GM12878 (cell line): ENCODE data around the gene ANAPC10. TPM values are rescaled to one million over a fixed set of nuclear protein-coding genes. Genes with fewer than 3 reads are reported as not detected.

Experiments
- ATAC-seq: fragments of 200-7000 bp; cut with Tn5 transposase; 3 replicates; pipeline ENCODE4 v1.9.1; 2020; ENCODE audit warnings: mild to moderate bottlenecking, moderate library complexity
- BruUV-seq: library from RNA; stranded (reverse); fragments of 400-500 nt; replicated peaks from 2 replicates; lab custom pipeline; 2021; lab: Mats Ljungman, UMichigan
- CTCF ChIA-PET: fragments of 300-600 bp; sonication (Branson Sonifier 250); formaldehyde crosslinking; extraction: SDS; loops from one replicate; lab custom pipeline; 2021; ENCODE audit warnings: inconsistent platforms; lab: Yijun Ruan, JAX
- POLR2A ChIA-PET: fragments of 350-600 bp; formaldehyde crosslinking; extraction: SDS; loops from one replicate; lab custom pipeline; 2021; ENCODE audit warnings: inconsistent platforms; lab: Charles Lee
- RAD21 ChIA-PET: fragments of 300-600 bp; sonication (Branson Sonifier 250); formaldehyde crosslinking; loops from one replicate; lab custom pipeline; 2023; ENCODE audit warnings: antibody characterized with exemption; ENCODE audit not compliant: unreplicated experiment; lab: Charles Lee
- SMC1A ChIA-PET: fragments of 300-600 bp; sonication (Branson Sonifier 250); formaldehyde crosslinking; loops from one replicate; lab custom pipeline; 2023; ENCODE audit not compliant: unreplicated experiment, uncharacterized antibody; lab: Charles Lee
- DNase-seq: peaks from one replicate; pipeline ENCODE4 v3.0.0-alpha.2; 2011; ENCODE audit warnings: low read depth, low spot score
- FAIRE-seq: peaks from 3 replicates; lab custom pipeline; 2011; peaks lifted over from hg19 to GRCh38; lab: Jason Lieb, UNC
- H2AFZ ChIP-seq: 2 replicates; pipeline ENCODE4 v1.6.0; 2011; ENCODE audit warnings: low read depth, low read length, control low read depth; ENCODE audit not compliant: control insufficient read depth
- H3K27ac ChIP-seq: 2 replicates; pipeline ENCODE4 v1.5.1; 2011; ENCODE audit warnings: control low read depth; ENCODE audit not compliant: control insufficient read depth, insufficient read depth
- H3K27me3 ChIP-seq, 2 experiments: replicated peaks in 1 of 2; 2 replicates each; pipeline versions ENCODE4 v1.6.0 to v1.6.1; 2011; ENCODE audit warnings: low read length in 1 of 2; ENCODE audit not compliant: control insufficient read depth in 2 of 2, insufficient read depth in 2 of 2
- H3K36me3 ChIP-seq, 2 experiments: 2 replicates each; pipeline ENCODE4 v1.5.1; 2011; ENCODE audit warnings: low read length in 1 of 2; ENCODE audit not compliant: control insufficient read depth in 2 of 2, insufficient read depth in 2 of 2
- H3K4me1 ChIP-seq: 2 replicates; pipeline ENCODE4 v1.6.1; 2011; ENCODE audit warnings: mild to moderate bottlenecking, low read length, moderate library complexity, mixed read lengths; ENCODE audit not compliant: control insufficient read depth, insufficient read depth
- H3K4me2 ChIP-seq: 2 replicates; pipeline ENCODE4 v1.6.0; 2011; ENCODE audit warnings: control low read depth; ENCODE audit not compliant: control insufficient read depth, insufficient read depth
- H3K4me3 ChIP-seq: fragments of 200-600 bp; sonication (generic); 2 replicates; pipeline ENCODE4 v1.5.1; 2016
- H3K79me2 ChIP-seq: 2 replicates; pipeline ENCODE4 v1.6.0; 2011; ENCODE audit warnings: low read length; ENCODE audit not compliant: control insufficient read depth, insufficient read depth
- H3K9ac ChIP-seq: 2 replicates; pipeline ENCODE4 v1.8.0; 2011; ENCODE audit warnings: low read length, control low read depth, mixed read lengths; ENCODE audit not compliant: control insufficient read depth, insufficient read depth
- H3K9me3 ChIP-seq: replicated peaks from 3 replicates; pipeline ENCODE4 v1.5.1; 2011; ENCODE audit warnings: mild to moderate bottlenecking, low read length; ENCODE audit not compliant: control insufficient read depth, insufficient read depth
- H4K20me1 ChIP-seq: 2 replicates; pipeline ENCODE4 v1.6.0; 2011; ENCODE audit not compliant: control insufficient read depth, insufficient read depth
- BMI1 ChIP-seq: fragments of 450-650 bp; IDR thresholded peaks from 2 replicates; pipeline ENCODE4 v1.6.1; 2016; ENCODE audit warnings: mild to moderate bottlenecking, moderate library complexity, borderline replicate concordance
- BRCA1 ChIP-seq: IDR thresholded peaks from 2 replicates; pipeline ENCODE4 v1.6.1; 2011; ENCODE audit warnings: low read depth, low read length, improper control_type of control experiment
- IKZF1 ChIP-seq: fragments of 450-650 bp; conservative IDR thresholded peaks from 2 replicates; pipeline ENCODE4 v1.6.1; 2017; ENCODE audit warnings: antibody characterized with exemption, mild to moderate bottlenecking
- MXI1 ChIP-seq: fragments of 150-350 bp; IDR thresholded peaks from 2 replicates; pipeline ENCODE4 v1.6.1; 2011; ENCODE audit warnings: low read depth, mild to moderate bottlenecking, inconsistent platforms, low read length, improper control_type of control experiment
- NFYB ChIP-seq: IDR thresholded peaks from 2 replicates; pipeline ENCODE4 v1.6.1; 2011; ENCODE audit warnings: low read depth, mild to moderate bottlenecking, low read length, improper control_type of control experiment, moderate library complexity; ENCODE audit not compliant: insufficient read depth
- ZSCAN29 ChIP-seq: fragments of 450-650 bp; IDR thresholded peaks from 2 replicates; pipeline ENCODE4 v1.6.1; 2017; ENCODE audit warnings: mild to moderate bottlenecking, moderate library complexity
- WGBS: methylation state at CpG from one replicate; pipeline ENCODE4 v1.1.6; 2016; ENCODE audit warnings: low lambda C conversion rate; ENCODE audit not compliant: insufficient replicate concordance, insufficient coverage; ENCODE audit errors: missing lambda C conversion rate; 5-methylcytosine and 5-hydroxymethylcytosine counted together
- in situ Hi-C: fragments of 300-500 bp; cut with MboI; formaldehyde crosslinking; loops from 9 replicates; pipeline ENCODE4 v1.14.3; 2018; ENCODE audit warnings: mixed read lengths
- intact Hi-C: fragments of 100-400 bp; cut with micrococcal nuclease; formaldehyde crosslinking; loops from one replicate; pipeline ENCODE4 v1.14.2; 2022; ENCODE audit not compliant: unreplicated experiment
- polyA plus RNA-seq, 11 experiments: library from polyadenylated mRNA; depleted of rRNA in 4 of 11; unstranded in 6 of 11; stranded (reverse) in 5 of 11; fragments of >200 nt; fragmentation: Nextera tagmentation in 4 of 11; fragmentation: Illumina TruSeq in 1 of 11; extraction: Ambion mirVana in 4 of 11; extraction: Trizol in 1 of 11; gene quantifications; 1 replicate in 1 of 11; 2 replicates in 10 of 11; pipeline versions ENCODE4 v1.2.1 to v1.2.3, GENCODE V29; 2011 to 2016; ENCODE audit warnings: inconsistent platforms in 2 of 11, missing spikeins in 2 of 11, low read depth in 1 of 11
- total RNA-seq, 4 experiments: library from RNA; depleted of rRNA in 3 of 4; stranded (reverse); fragments of >200 nt in 3 of 4; fragmentation: Illumina TruSeq in 1 of 4; extraction: Trizol in 1 of 4; gene quantifications; 2 replicates each; pipeline versions ENCODE4 v1.2.1 to v1.2.3, GENCODE V29; 2013 to 2021

ANAPC10 gene
- total and polyA plus RNA-seq, 10 of the 15 experiments (the other 5 are each of a cell fraction or from before 2014, with no cell fraction given), result 23.8 to 73.7 (median 48.5) TPM

DNA sequence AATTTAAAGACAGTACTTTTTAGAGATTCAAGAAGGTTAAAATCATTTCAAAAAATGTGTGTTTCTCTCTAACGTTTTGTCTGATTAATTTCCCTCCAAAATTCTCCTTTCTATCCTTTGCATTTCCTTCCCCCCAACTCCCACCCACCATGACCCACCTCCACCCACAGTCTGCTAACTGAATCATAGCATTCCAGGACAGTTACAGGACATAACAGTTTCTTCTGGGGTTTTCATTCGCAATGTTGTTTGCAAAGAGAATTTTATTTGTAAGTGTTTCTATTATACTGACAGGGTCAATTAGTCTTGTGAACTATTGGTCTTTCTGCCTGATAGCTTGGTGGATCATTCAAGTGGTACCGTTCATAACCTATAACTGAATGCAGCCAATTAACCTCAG, 53.7 kb downstream of the ANAPC10 start:
- FAIRE-seq (no peak), ATAC-seq (no peak), DNase-seq (no peak)
- no TSS peak for BruUV-seq
- no peaks in the 10 kb centered on the region for H3K9me3 ChIP-seq
- H3K27me3 ChIP-seq, result no peaks in the 10 kb centered on the region
- in situ Hi-C loops (no loop called here), intact Hi-C loops (loop anchor here (10.0 kb wide), 1 partner anchor 690 kb away; no protein-coding TSS in a partner anchor)
- RAD21 ChIA-PET, result interaction anchor here (0.9 to 2.8 kb wide), 8 partner anchors 9 to 141 kb away, joined by 3 to 19 read pairs (median 4); partner anchors contain the start of genes ABCE1 and ANAPC10
- no peak overlapping the region for H2AFZ ChIP-seq
- no peaks in the 10 kb centered on the region for H4K20me1 ChIP-seq
- H3K4me2 ChIP-seq, result no peak overlapping the region
- POLR2A ChIA-PET, result interaction anchor here (0.9 to 1.3 kb wide), 2 partner anchors 54 to 138 kb away, joined by 3 to 5 read pairs; partner anchors contain the start of genes ABCE1 and ANAPC10
- no peaks in the 10 kb centered on the region for H3K36me3 ChIP-seq
- no peaks in the 10 kb centered on the region for H3K79me2 ChIP-seq
- CTCF ChIA-PET, result interaction anchor here (0.8 to 2.1 kb wide), 5 partner anchors 14 to 138 kb away, joined by 3 to 7 read pairs (median 4); no protein-coding TSS in a partner anchor
- no peak for TF ChIP-seq BMI1
- no peak for TF ChIP-seq NFYB
- TF ChIP-seq MXI1, result no peak
- TF ChIP-seq ZSCAN29, result no peak
- no peak overlapping the region for H3K4me3 ChIP-seq
- WGBS, result 78% methylated on average over 3 of the region's 3 CpGs
- SMC1A ChIA-PET, result interaction anchor here (0.9 to 4.7 kb wide), 13 partner anchors 9 to 142 kb away, joined by 3 to 23 read pairs (median 5); no protein-coding TSS in a partner anchor
- H3K9ac ChIP-seq, result no peak overlapping the region
- peaks cover 9% of the 10 kb centered on the region; the same call in 1 of the 2 replicates for H3K4me1 ChIP-seq
- no peak overlapping the region for H3K27ac ChIP-seq

DNA sequence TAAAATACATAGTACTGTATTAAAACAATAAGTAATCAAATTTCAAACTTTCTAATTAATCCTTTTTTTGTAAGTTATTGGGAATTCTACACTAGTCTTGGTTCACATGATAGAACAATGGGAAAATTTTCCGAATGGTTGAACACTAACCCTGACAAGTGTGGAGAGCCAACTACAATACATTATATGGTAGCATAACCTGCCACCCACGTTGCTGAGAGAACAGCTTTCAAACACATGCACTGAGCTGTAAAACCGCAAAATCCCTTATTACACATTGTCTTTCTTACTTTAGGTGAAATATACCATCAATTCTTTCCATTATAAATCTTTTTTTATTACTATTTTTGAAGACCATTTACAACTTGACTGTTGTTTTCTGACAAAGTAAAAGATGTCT, 54.7 kb downstream of the ANAPC10 start:
- H3K27ac ChIP-seq, result no peak overlapping the region
- RAD21 ChIA-PET, result interaction anchor here (0.6 to 2.8 kb wide), 7 partner anchors 17 to 140 kb away, joined by 3 to 19 read pairs (median 3); no protein-coding TSS in a partner anchor

More for the DNA sequence above, 54.7 kb downstream of the ANAPC10 start:
- H3K79me2 ChIP-seq, result no peaks in the 10 kb centered on the region
- intact Hi-C loops (loop anchor here (10.0 kb wide), 1 partner anchor 689 kb away; no protein-coding TSS in a partner anchor), in situ Hi-C loops (no loop called here)
- no peaks in the 10 kb centered on the region for H3K36me3 ChIP-seq
- ChIA-PET SMC1A (interaction anchor here (0.6 to 4.7 kb wide), 5 partner anchors 14 to 72 kb away, joined by 4 to 23 read pairs (median 5); no protein-coding TSS in a partner anchor), CTCF (interaction anchor here (1.7 to 2.1 kb wide), 2 partner anchors 19 to 134 kb away, joined by 4 to 7 read pairs; no protein-coding TSS in a partner anchor), POLR2A (interaction anchor here (1.0 kb wide), 1 partner anchor 137 kb away, joined by 3 read pairs; no protein-coding TSS in a partner anchor)
- no peaks in the 10 kb centered on the region for H4K20me1 ChIP-seq
- H3K9ac ChIP-seq, result no peak overlapping the region
- H3K4me3 ChIP-seq, result no peak overlapping the region
- no peaks in the 10 kb centered on the region for H3K9me3 ChIP-seq
- no peak overlapping the region for H3K4me2 ChIP-seq
- no peak overlapping the region for H2AFZ ChIP-seq
- BruUV-seq, result no TSS peak
- WGBS, result 74% methylated on average over 3 of the region's 3 CpGs
- ATAC-seq, result peak; percentile 47
- H3K27me3 ChIP-seq, result no peaks in the 10 kb centered on the region
- TF ChIP-seq IKZF1 (peak; percentile 36; the same call in 1 of the 2 replicates), BRCA1 (no peak)
- TF ChIP-seq, all 136 proteins: peak for 1
- no peak for DNase-seq
- H3K4me1 ChIP-seq, result peaks cover 9% of the 10 kb centered on the region; the same call in 1 of the 2 replicates
- no peak for FAIRE-seq
